Spleen (tissue), 7 donors: ENCODE results near the gene YTHDF2.

Experiments
- POLR2A ChIP-seq, 3 donors: fragments of 450-650 bp; IDR thresholded peaks; one replicate each; pipeline ENCODE4 v1.5.1; 2017; ENCODE audit warnings: antibody characterized with exemption in 3 of 3, mild to moderate bottlenecking in 1 of 3
- TF ChIP-seq, protein P1 (sequence below), 11 experiments: fragments of 200-600 bp in 7 of 11; fragments of 450-650 bp in 4 of 11; sonication (generic) in 4 of 11; IDR thresholded peaks in 8 of 11; conservative IDR thresholded peaks in 3 of 11; 1 replicate in 7 of 11; 2 replicates in 4 of 11; pipeline versions ENCODE4 v1.4.0 to v1.8.0; 2016 to 2021; ENCODE audit warnings: antibody characterized with exemption in 11 of 11, inconsistent platforms in 4 of 11, mild to moderate bottlenecking in 1 of 11
- donor health status: DM: no; HTN: no; CAD: no; lungs with moderate emphysema.
- donor health status: DM: no; HTN: no; CAD: no.
- donor health status: DM: no; HTN: no; CAD: no.

DNA sequence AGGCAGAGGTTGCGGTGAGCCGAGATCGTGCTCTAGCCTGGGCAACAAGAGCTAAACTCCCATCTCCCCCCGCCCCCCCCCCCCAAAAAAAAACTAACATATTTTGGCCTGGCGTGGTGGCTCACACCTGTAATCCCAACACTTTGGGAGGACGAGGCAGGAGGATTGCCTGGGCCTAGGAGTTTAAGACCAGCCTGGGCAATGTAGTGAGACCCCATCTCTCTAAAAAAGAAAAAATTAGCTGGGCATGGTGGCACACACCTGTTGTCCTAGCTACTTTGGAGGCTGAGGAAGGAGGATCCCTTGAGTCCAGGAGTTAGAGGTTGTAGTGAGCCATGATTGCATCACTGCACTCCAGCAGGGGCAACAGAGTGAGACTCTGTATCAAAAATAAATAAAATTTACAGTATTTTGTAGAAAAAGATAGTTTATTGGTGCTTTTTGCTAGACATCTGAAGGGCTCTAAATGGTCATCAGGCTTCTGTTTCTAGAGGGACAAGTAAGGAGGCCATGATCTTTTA, 9.0 kb downstream of the YTHDF2 start:
- no peak for TF ChIP-seq POLR2A (IDR thresholded peaks at IDR 0.05)
- TF ChIP-seq, protein P1, sequence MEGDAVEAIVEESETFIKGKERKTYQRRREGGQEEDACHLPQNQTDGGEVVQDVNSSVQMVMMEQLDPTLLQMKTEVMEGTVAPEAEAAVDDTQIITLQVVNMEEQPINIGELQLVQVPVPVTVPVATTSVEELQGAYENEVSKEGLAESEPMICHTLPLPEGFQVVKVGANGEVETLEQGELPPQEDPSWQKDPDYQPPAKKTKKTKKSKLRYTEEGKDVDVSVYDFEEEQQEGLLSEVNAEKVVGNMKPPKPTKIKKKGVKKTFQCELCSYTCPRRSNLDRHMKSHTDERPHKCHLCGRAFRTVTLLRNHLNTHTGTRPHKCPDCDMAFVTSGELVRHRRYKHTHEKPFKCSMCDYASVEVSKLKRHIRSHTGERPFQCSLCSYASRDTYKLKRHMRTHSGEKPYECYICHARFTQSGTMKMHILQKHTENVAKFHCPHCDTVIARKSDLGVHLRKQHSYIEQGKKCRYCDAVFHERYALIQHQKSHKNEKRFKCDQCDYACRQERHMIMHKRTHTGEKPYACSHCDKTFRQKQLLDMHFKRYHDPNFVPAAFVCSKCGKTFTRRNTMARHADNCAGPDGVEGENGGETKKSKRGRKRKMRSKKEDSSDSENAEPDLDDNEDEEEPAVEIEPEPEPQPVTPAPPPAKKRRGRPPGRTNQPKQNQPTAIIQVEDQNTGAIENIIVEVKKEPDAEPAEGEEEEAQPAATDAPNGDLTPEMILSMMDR (IDR thresholded peaks at IDR 0.05 in 8 of 11, conservative IDR thresholded peaks at IDR 0.05 in 3 of 11), result no peak
